Measurements from ENCODE around the gene SRA1. TPM values are rescaled to one million over a fixed set of nuclear protein-coding genes. Genes with fewer than 3 reads are reported as not detected.
A peak's percentile ranks its signal among the peaks of the same experiment; 100 is the strongest.

SRA1 gene
- total and polyA plus RNA-seq, 9 of the 15 experiments (the other 6 are each of a cell fraction or from before 2014, with no cell fraction given): 24.1 to 47.4 (median 41.3) TPM

- no peak for TF ChIP-seq SPI1 (IDR thresholded peaks at IDR 0.05; ENCODE audit: borderline replicate concordance, low read depth, low read length)
- TF ChIP-seq NFIC (IDR thresholded peaks at IDR 0.05): peak; percentile 76
- TF ChIP-seq SMAD1 (IDR thresholded peaks at IDR 0.05; ENCODE audit: low read depth, low read length, partially characterized antibody): no peak
- TF ChIP-seq ZBTB17 (CRISPR knock-in tag; IDR thresholded peaks at IDR 0.05): no peak
- no peak for TF ChIP-seq CBX2 (IDR thresholded peaks at IDR 0.05; ENCODE audit: insufficient read depth, low read length, poor library complexity, severe bottlenecking)
- TF ChIP-seq ZNF639 (CRISPR knock-in tag; conservative IDR thresholded peaks at IDR 0.05 in 1 of 2, IDR thresholded peaks at IDR 0.05 in 1 of 2): peak in 1 of 2 experiments; percentile 97; a peak in 2 of 4 replicates
- no peak for TF ChIP-seq NCOA2 (IDR thresholded peaks at IDR 0.05; ENCODE audit: partially characterized antibody in 2 of 2)
- TF ChIP-seq ZNF212 (CRISPR knock-in tag; IDR thresholded peaks at IDR 0.05): no peak
- TF ChIP-seq RAD21 (CRISPR knock-in tag; conservative IDR thresholded peaks at IDR 0.05 in 1 of 2, IDR thresholded peaks at IDR 0.05 in 1 of 2): 0 out of 4 replicates have a peak, but pooled peaks of 1 of the 2 experiments have one; percentile 12
- peak; percentile 97 for TF ChIP-seq ATF6 (CRISPR knock-in tag; IDR thresholded peaks at IDR 0.05)
- TF ChIP-seq ZNF263 (CRISPR knock-in tag; IDR thresholded peaks at IDR 0.05; ENCODE audit: borderline replicate concordance): no peak; the same call in 1 of the 2 replicates
- TF ChIP-seq PURB (CRISPR knock-in tag; IDR thresholded peaks at IDR 0.05; ENCODE audit: low read depth): no peak
- no peak; the same call in 1 of the 2 replicates for TF ChIP-seq NFATC3 (IDR thresholded peaks at IDR 0.05)
- peak; percentile 98 for TF ChIP-seq POLR2G (IDR thresholded peaks at IDR 0.05; ENCODE audit: low read depth, low read length)
- TF ChIP-seq MBD2 (IDR thresholded peaks at IDR 0.05; ENCODE audit: borderline replicate concordance, low read depth): peak; percentile 76; the same call in 1 of the 2 replicates
- TF ChIP-seq ZKSCAN8 (CRISPR knock-in tag; IDR thresholded peaks at IDR 0.05): no peak; the same call in 1 of the 2 replicates
- no peak for TF ChIP-seq ZNF445 (CRISPR knock-in tag; IDR thresholded peaks at IDR 0.05; ENCODE audit: low read depth)
- TF ChIP-seq ZNF780A (CRISPR knock-in tag; IDR thresholded peaks at IDR 0.05): no peak
- peak; percentile 32; the same call in 1 of the 2 replicates for TF ChIP-seq ZNF12 (CRISPR knock-in tag; IDR thresholded peaks at IDR 0.05)
- TF ChIP-seq, protein P1, sequence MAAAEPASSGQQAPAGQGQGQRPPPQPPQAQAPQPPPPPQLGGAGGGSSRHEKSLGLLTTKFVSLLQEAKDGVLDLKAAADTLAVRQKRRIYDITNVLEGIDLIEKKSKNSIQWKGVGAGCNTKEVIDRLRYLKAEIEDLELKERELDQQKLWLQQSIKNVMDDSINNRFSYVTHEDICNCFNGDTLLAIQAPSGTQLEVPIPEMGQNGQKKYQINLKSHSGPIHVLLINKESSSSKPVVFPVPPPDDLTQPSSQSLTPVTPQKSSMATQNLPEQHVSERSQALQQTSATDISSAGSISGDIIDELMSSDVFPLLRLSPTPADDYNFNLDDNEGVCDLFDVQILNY (CRISPR knock-in tag; IDR thresholded peaks at IDR 0.05): 0 out of 2 replicates have a peak, but pooled peaks have one; percentile 30
- no peak for TF ChIP-seq DNMT1 (IDR thresholded peaks at IDR 0.05)
- TF ChIP-seq TEAD2 (tag; IDR thresholded peaks at IDR 0.05): no peak
- no peak for TF ChIP-seq FOXP1 (CRISPR knock-in tag; IDR thresholded peaks at IDR 0.05)
Observed at GRCh38 chr5:140564196-140565023, 7.1 kb upstream of the SRA1 start, which contains the start of the genes APBB3 and SLC35A4 (continued).
